Neural progenitor cell (in vitro differentiated cells): ENCODE data around the gene PYROXD2. TPM values are rescaled to one million over a fixed set of nuclear protein-coding genes. Genes with fewer than 3 reads are reported as not detected.

Experiments
- DNase-seq: peaks from one replicate; pipeline ENCODE4 v3.0.0-alpha.2; 2016; ENCODE audit warnings: low spot score
- H2AFZ ChIP-seq: fragments of 200-600 bp; sonication (generic); replicated peaks from 2 replicates; pipeline ENCODE4 v1.6.1; 2016; ENCODE audit warnings: antibody characterized with exemption
- H3F3A ChIP-seq: fragments of 200-600 bp; sonication (generic); 2 replicates; pipeline ENCODE4 v1.6.1; 2016; ENCODE audit warnings: antibody characterized with exemption, low read depth
- H3K27ac ChIP-seq: fragments of 200-600 bp; sonication (generic); 2 replicates; pipeline ENCODE4 v1.5.1; 2016; ENCODE audit warnings: mild to moderate bottlenecking
- H3K27me3 ChIP-seq: fragments of 200-600 bp; sonication (generic); 2 replicates; pipeline ENCODE4 v1.6.1; 2016; ENCODE audit warnings: mild to moderate bottlenecking, moderate library complexity
- H3K36me3 ChIP-seq: fragments of 200-600 bp; sonication (generic); 2 replicates; pipeline ENCODE4 v1.5.1; 2016
- H3K4me1 ChIP-seq: fragments of 200-600 bp; sonication (generic); 2 replicates; pipeline ENCODE4 v1.6.1; 2016; ENCODE audit warnings: mixed run types
- H3K4me2 ChIP-seq: fragments of 200-600 bp; sonication (generic); 2 replicates; pipeline ENCODE4 v1.6.1; 2016
- H3K4me3 ChIP-seq: fragments of 200-600 bp; sonication (generic); 2 replicates; pipeline ENCODE4 v1.5.1; 2016
- H3K79me2 ChIP-seq: fragments of 200-600 bp; sonication (generic); 2 replicates; pipeline ENCODE4 v1.6.1; 2016; ENCODE audit warnings: low read depth
- H3K9ac ChIP-seq: fragments of 200-600 bp; sonication (generic); 2 replicates; pipeline ENCODE4 v1.6.1; 2016
- H3K9me3 ChIP-seq: fragments of 200-600 bp; sonication (generic); 2 replicates; pipeline ENCODE4 v1.5.1; 2016; ENCODE audit warnings: low read depth
- H4K20me1 ChIP-seq: fragments of 200-600 bp; sonication (generic); 2 replicates; pipeline ENCODE4 v1.6.1; 2016; ENCODE audit warnings: low read depth
- H3K27ac Mint-ChIP-seq: 3 replicates; pipeline ENCODE4 v1.8.0; 2021; ENCODE audit warnings: mixed read lengths
- H3K27me3 Mint-ChIP-seq: 2 replicates; pipeline ENCODE4 v1.8.0; 2022; ENCODE audit warnings: low read depth, mild to moderate bottlenecking, inconsistent platforms, moderate library complexity, mixed read lengths; ENCODE audit not compliant: insufficient read depth
- H3K36me3 Mint-ChIP-seq: 3 replicates; pipeline ENCODE4 v1.8.0; 2021; ENCODE audit warnings: mixed read lengths
- H3K4me1 Mint-ChIP-seq: 3 replicates; pipeline ENCODE4 v1.8.0; 2021; ENCODE audit warnings: mixed read lengths
- H3K4me3 Mint-ChIP-seq: 3 replicates; pipeline ENCODE4 v1.8.0; 2021; ENCODE audit warnings: mild to moderate bottlenecking, moderate library complexity, mixed read lengths
- H3K9me3 Mint-ChIP-seq: 3 replicates; pipeline ENCODE4 v1.8.0; 2020; ENCODE audit warnings: mixed read lengths
- CTCF ChIP-seq: fragments of 200-600 bp; sonication (generic); IDR thresholded peaks from 2 replicates; pipeline ENCODE4 v1.5.1; 2017; ENCODE audit warnings: antibody characterized with exemption, mild to moderate bottlenecking
- EZH2 ChIP-seq: fragments of 200-600 bp; sonication (generic); IDR thresholded peaks from 2 replicates; pipeline ENCODE4 v1.6.1; 2017; ENCODE audit warnings: antibody characterized with exemption, mild to moderate bottlenecking, moderate library complexity
- EZH2phosphoT487 ChIP-seq: fragments of 200-600 bp; sonication (generic); IDR thresholded peaks from 2 replicates; pipeline ENCODE4 v1.6.1; 2017; ENCODE audit warnings: antibody characterized with exemption
- total RNA-seq: library from RNA; depleted of rRNA; stranded (reverse); fragments of >200 nt; gene quantifications from 2 replicates; pipeline ENCODE4 v1.2.3, GENCODE V29; 2015; ENCODE audit warnings: low replicate concordance

Gene PYROXD2
- total RNA-seq, 1 donor from 2014 or later: 10.5 TPM

GRCh38 chr10:98369801-98370200 is 45.2 kb downstream of the PYROXD2 start:
- no peaks in the 10 kb centered on the region for H3K27me3 Mint-ChIP-seq
- TF ChIP-seq CTCF (no peak), EZH2 (no peak), EZH2phosphoT487 (no peak)
- H3K27me3 ChIP-seq: no peaks in the 10 kb centered on the region
- no peaks in the 10 kb centered on the region for H3K9me3 ChIP-seq
- H3K4me1 ChIP-seq: peaks cover 9% of the 10 kb centered on the region
- H3F3A ChIP-seq: no peaks in the 10 kb centered on the region
- H3K36me3 ChIP-seq: no peaks in the 10 kb centered on the region
- no peaks in the 10 kb centered on the region for H3K9me3 Mint-ChIP-seq
- H3K4me1 Mint-ChIP-seq: peaks cover 19% of the 10 kb centered on the region
- no peak overlapping the region for H3K4me3 ChIP-seq
- no peak overlapping the region for H3K27ac ChIP-seq
- H2AFZ ChIP-seq: no peak overlapping the region
- no peak overlapping the region for H3K9ac ChIP-seq
- H3K27ac Mint-ChIP-seq: no peak overlapping the region
- H3K4me2 ChIP-seq: no peak overlapping the region
- H3K79me2 ChIP-seq: no peaks in the 10 kb centered on the region
- no peaks in the 10 kb centered on the region for H3K36me3 Mint-ChIP-seq
- no peak overlapping the region for H3K4me3 Mint-ChIP-seq
- no peak for DNase-seq
- H4K20me1 ChIP-seq: no peaks in the 10 kb centered on the region

GRCh38 chr10:98368644-98369043 is 46.3 kb downstream of the PYROXD2 start:
- Histone ChIP-seq H2AFZ (no peak overlapping the region), H3K27me3 (no peaks in the 10 kb centered on the region), H3K36me3 (no peaks in the 10 kb centered on the region), H3K4me2 (no peak overlapping the region), H3K79me2 (no peaks in the 10 kb centered on the region), H3K4me3 (no peak overlapping the region), H4K20me1 (no peaks in the 10 kb centered on the region), H3F3A (no peaks in the 10 kb centered on the region), H3K4me1 (no peaks in the 10 kb centered on the region), H3K9ac (no peak overlapping the region), H3K27ac (no peak overlapping the region), H3K9me3 (no peaks in the 10 kb centered on the region)
- Mint-ChIP-seq H3K36me3 (no peaks in the 10 kb centered on the region), H3K27me3 (peaks cover 2% of the 10 kb centered on the region), H3K27ac (no peak overlapping the region), H3K9me3 (no peaks in the 10 kb centered on the region), H3K4me1 (peaks cover 12% of the 10 kb centered on the region), H3K4me3 (no peak overlapping the region)
- DNase-seq: no peak
- TF ChIP-seq CTCF (no peak), EZH2 (no peak), EZH2phosphoT487 (no peak)

- no peaks in the 10 kb centered on the region for H3K27me3 ChIP-seq
- H3K9me3 Mint-ChIP-seq: no peaks in the 10 kb centered on the region
- no peak overlapping the region for H3K27ac Mint-ChIP-seq
- TF ChIP-seq EZH2 (no peak), CTCF (no peak), EZH2phosphoT487 (no peak)
- H3K36me3 Mint-ChIP-seq: no peaks in the 10 kb centered on the region
- DNase-seq: no peak
- no peak overlapping the region for H3K9ac ChIP-seq
- H3K27me3 Mint-ChIP-seq: peaks cover 2% of the 10 kb centered on the region
- no peak overlapping the region for H3K4me2 ChIP-seq
- no peaks in the 10 kb centered on the region for H3K36me3 ChIP-seq
- H3K4me3 Mint-ChIP-seq: no peak overlapping the region
- peaks cover 13% of the 10 kb centered on the region for H3K4me1 Mint-ChIP-seq
- H3K9me3 ChIP-seq: no peaks in the 10 kb centered on the region
- H3K27ac ChIP-seq: no peak overlapping the region
- H3F3A ChIP-seq: no peaks in the 10 kb centered on the region
- H3K4me1 ChIP-seq: no peaks in the 10 kb centered on the region
- no peak overlapping the region for H3K4me3 ChIP-seq
- no peak overlapping the region for H2AFZ ChIP-seq
- no peaks in the 10 kb centered on the region for H3K79me2 ChIP-seq
- H4K20me1 ChIP-seq: no peaks in the 10 kb centered on the region
Observed at GRCh38 chr10:98367604-98368451, 47.2 kb downstream of the PYROXD2 start.
